Renal cortex interstitium (tissue), 11 donors: ENCODE results near the gene PRSS48. TPM values are rescaled to one million over a fixed set of nuclear protein-coding genes. Genes with fewer than 3 reads are reported as not detected.

ENCODE experiments used
- DNase-seq, 11 donors: peaks; one replicate each; pipeline ENCODE4 v3.0.0-alpha.2; 2013; ENCODE audit warnings: low read depth in 9 of 11, low spot score in 4 of 11; ENCODE audit errors: extremely low read depth in 1 of 11
- polyA plus RNA-seq, 3 donors: library from polyadenylated mRNA; unstranded; fragments of 120-200 nt; gene quantifications; one replicate each; pipeline ENCODE4 v1.2.1, GENCODE V29; 2013; ENCODE audit not compliant: insufficient read length in 3 of 3

Gene PRSS48
- polyA plus RNA-seq, 3 donors: not detected

DNA sequence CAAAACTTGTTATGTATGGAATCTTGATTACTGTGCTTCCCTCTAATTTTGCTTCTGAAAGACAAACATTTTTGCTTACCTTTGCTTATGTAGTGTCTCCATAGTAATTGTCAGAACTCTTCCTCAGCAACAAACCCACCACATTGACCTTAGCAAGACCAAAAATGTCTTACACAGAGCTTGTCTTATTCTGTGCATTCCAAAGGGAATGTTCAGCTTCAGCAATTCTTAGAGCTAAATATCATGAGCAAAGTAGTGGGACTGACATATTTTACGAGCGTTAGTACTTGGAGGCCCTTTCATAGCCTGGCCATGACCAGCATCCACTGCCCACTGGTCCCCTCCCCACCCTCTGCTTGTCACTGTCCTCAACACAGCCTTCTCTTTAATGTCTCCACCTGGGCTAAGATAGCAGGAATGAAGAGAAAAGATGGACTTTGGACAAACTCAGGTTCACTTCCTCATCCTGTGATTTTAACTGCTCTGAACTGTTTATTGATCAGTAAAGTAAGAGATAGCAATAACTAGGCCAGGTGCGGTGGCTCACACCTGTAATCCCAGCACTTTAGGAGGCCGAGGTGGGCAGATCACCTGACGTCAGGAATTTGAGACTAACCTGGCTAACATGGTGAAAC, 63.9 kb downstream of the PRSS48 start:
- no peak for DNase-seq

Other genes starting within 250 kb of the PRSS48 start
- 1,000 to 10,000 TPM; 3,661 to 4,405 (median 4,391) TPM for gene RPS3A, start 177.5 kb upstream of the PRSS48 start, polyA plus RNA-seq
- 10 to 100 TPM; 27.1 to 31.4 (median 30.7) TPM for gene SH3D19, start 48.4 kb downstream of the PRSS48 start, polyA plus RNA-seq
- gene FHIP1A, start 132.0 kb downstream of the PRSS48 start, polyA plus RNA-seq: 1 to 10 TPM; 3.7 to 7.7 (median 4.0) TPM